SH-SY5Y (cell line): ENCODE results near the gene C5orf58.

Experiments used
- GATA2 ChIP-seq: IDR thresholded peaks from 2 replicates; pipeline ENCODE4 v1.6.1; 2011; ENCODE audit warnings: mild to moderate bottlenecking, low read depth, low read length
- GATA3 ChIP-seq: IDR thresholded peaks from 2 replicates; pipeline ENCODE4 v1.6.1; 2011; ENCODE audit warnings: low read depth, mild to moderate bottlenecking, low read length, moderate library complexity

- TF ChIP-seq GATA2: no peak
- TF ChIP-seq GATA3: no peak
Measured at GRCh38 chr5:170283296-170283695, 50.5 kb downstream of the C5orf58 start.
